ENCODE data around the gene SLC43A1. TPM values are rescaled to one million over a fixed set of nuclear protein-coding genes. Genes with fewer than 3 reads are reported as not detected.

Gene SLC43A1
- total and polyA plus RNA-seq, 3 donors from 2014 or later = 6.5 to 12.3 (median 12.2) TPM

DNA sequence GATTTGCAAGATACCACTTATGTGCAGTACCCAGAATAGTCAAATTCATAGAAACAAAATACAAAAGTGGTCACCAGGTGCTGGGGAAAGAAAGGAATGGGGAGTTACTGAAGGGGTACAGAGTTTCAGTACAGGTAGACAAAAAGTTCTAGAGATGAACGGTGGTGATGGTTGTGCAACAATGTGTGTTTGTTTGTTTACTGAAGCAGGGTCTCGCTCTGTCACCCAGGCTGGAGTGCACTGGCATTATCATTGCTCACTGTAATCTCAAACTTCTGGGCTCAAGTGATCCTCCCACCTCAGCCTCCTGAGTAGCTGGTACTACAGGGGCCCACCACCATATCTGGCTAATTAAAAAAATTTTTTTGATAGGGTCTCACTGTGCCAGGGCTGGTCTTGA lies 39.9 kb upstream of the SLC43A1 start:
- 82 to 87% methylated on average over 2 of the region's 2 CpGs for WGBS, 2 donors
- Histone ChIP-seq H3K27me3 (no peaks in the 10 kb centered on the region), H3K27ac (no peak overlapping the region), H3K36me3 (ENCODE audit: low read depth, missing control alignments) (no peaks in the 10 kb centered on the region), H3K9me3 (no peaks in the 10 kb centered on the region), H3K4me3 (no peak overlapping the region), H3K4me1 (no peaks in the 10 kb centered on the region)
- no peak for DNase-seq
- TF ChIP-seq POLR2A (IDR thresholded peaks at IDR 0.05) = no peak
- TF ChIP-seq, protein P1, sequence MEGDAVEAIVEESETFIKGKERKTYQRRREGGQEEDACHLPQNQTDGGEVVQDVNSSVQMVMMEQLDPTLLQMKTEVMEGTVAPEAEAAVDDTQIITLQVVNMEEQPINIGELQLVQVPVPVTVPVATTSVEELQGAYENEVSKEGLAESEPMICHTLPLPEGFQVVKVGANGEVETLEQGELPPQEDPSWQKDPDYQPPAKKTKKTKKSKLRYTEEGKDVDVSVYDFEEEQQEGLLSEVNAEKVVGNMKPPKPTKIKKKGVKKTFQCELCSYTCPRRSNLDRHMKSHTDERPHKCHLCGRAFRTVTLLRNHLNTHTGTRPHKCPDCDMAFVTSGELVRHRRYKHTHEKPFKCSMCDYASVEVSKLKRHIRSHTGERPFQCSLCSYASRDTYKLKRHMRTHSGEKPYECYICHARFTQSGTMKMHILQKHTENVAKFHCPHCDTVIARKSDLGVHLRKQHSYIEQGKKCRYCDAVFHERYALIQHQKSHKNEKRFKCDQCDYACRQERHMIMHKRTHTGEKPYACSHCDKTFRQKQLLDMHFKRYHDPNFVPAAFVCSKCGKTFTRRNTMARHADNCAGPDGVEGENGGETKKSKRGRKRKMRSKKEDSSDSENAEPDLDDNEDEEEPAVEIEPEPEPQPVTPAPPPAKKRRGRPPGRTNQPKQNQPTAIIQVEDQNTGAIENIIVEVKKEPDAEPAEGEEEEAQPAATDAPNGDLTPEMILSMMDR (IDR thresholded peaks at IDR 0.05) = no peak
- intact Hi-C loops (cut with DNase I; ENCODE audit: low total_unique reads) = no loop called here

DNA sequence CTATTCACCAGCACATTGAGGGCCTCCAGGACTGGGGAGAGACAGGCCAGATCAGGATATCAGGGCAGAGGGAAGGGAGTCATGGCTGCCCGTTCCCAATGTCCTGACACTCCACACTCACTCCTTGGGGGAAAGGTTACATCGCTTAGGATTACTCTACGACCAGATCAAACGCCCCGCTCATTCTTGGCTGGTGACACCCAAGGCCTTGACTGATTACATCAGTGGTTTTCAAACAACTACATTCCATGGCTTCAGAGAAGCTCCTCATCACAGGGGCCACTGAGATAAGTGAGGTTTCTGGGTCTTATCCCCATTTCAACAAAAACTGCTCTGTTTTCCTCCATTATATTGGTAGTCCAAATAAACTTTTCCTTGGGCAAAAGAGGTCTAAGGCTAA lies 37.0 kb upstream of the SLC43A1 start:
- Histone ChIP-seq H3K36me3 (ENCODE audit: low read depth, missing control alignments) (no peaks in the 10 kb centered on the region), H3K9me3 (no peaks in the 10 kb centered on the region), H3K4me3 (no peak overlapping the region), H3K27me3 (no peaks in the 10 kb centered on the region), H3K4me1 (no peaks in the 10 kb centered on the region), H3K27ac (no peak overlapping the region)
- TF ChIP-seq POLR2A (IDR thresholded peaks at IDR 0.05) = no peak
- TF ChIP-seq, protein P1 (IDR thresholded peaks at IDR 0.05) = no peak
- no peak for DNase-seq
- WGBS, 2 donors = 92% methylated on average over 5 of the region's 5 CpGs
- intact Hi-C loops (cut with DNase I; ENCODE audit: low total_unique reads) = no loop called here

DNA sequence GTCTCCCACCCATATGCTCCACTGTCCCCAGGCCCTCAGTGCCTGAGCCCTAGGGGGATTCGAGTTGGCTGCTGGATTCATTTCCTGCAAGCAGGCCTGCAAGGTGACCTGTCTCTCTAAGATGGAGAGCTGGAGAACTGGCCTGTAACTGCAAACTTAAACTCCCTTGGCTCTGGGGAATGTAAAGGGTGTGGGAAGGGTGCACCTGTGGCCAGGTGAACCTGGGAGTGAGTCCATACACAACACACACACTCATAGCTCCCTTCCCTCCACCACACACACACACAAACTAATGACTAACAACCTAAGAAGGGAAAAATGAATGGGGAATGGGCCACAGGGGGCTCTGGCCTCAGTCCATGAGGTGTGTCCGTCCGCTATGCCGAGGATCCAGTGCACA lies 36.4 kb upstream of the SLC43A1 start:
- intact Hi-C loops (cut with DNase I; ENCODE audit: low total_unique reads) = no loop called here
- TF ChIP-seq POLR2A (IDR thresholded peaks at IDR 0.05) = no peak
- TF ChIP-seq, protein P1 (IDR thresholded peaks at IDR 0.05) = no peak
- no peak overlapping the region for H3K27ac ChIP-seq
- H3K4me3 ChIP-seq = no peak overlapping the region
- no peaks in the 10 kb centered on the region for H3K27me3 ChIP-seq
- H3K4me1 ChIP-seq = no peaks in the 10 kb centered on the region
- no peaks in the 10 kb centered on the region for H3K36me3 ChIP-seq (ENCODE audit: low read depth, missing control alignments)
- no peaks in the 10 kb centered on the region for H3K9me3 ChIP-seq
- 86 to 89% methylated on average over 4 of the region's 4 CpGs for WGBS, 2 donors
- no peak for DNase-seq

DNA sequence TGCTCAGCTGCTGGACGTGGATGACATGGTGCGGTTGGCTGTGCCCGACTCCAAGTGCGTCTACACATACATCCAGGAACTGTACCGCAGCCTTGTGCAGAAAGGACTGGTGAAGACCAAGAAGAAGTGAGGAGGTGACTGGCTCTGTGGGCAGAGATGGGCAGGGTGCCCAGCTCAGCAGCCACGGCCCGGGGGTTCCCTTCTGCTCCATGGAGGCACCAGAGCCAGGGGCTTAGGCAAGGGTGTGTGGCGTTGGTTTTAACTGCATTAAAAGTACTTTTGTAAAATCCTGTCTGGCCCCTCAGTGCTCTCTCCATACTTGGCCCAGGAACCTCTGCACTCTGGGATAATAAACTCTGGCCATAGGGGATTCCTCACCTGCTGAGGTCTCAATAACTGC lies 34.5 kb upstream of the SLC43A1 start:
- Histone ChIP-seq H3K4me1 (no peaks in the 10 kb centered on the region), H3K36me3 (ENCODE audit: low read depth, missing control alignments) (no peaks in the 10 kb centered on the region), H3K27ac (no peak overlapping the region), H3K27me3 (no peaks in the 10 kb centered on the region), H3K9me3 (no peaks in the 10 kb centered on the region), H3K4me3 (no peak overlapping the region)
- intact Hi-C loops (cut with DNase I; ENCODE audit: low total_unique reads) = no loop called here
- WGBS, 2 donors = 66 to 89% methylated on average over 7 to 8 of the region's 8 CpGs
- TF ChIP-seq POLR2A (IDR thresholded peaks at IDR 0.05) = no peak
- TF ChIP-seq, protein P1 (IDR thresholded peaks at IDR 0.05) = no peak
- DNase-seq = no peak

DNA sequence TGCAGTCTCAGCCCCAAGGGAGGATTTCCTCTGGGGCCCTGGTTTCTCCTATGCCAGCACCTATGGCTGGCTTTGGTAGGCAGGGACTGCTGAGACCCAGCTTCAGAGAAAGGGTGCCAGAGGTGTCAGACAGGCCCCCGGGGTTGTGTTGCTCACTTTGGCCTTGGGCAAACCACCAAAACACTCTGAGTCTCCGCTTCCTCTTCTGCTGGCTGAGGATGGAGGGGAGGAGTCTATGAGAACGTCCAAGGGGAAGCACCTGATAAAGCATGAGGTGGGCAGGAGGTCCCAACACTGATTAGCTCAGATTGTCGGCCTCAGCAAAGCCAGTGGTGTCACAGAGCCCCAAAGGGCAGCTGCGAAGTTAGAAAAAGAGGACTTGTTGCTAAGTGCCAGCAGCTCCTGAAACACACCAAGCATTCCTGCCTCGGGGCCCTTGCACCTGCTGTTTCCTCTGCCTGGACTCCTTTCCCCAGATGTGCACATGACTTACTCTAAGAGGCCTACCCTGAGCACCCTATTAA lies 32.4 kb upstream of the SLC43A1 start:
- 24 to 44% methylated on average over 5 to 6 of the region's 6 CpGs for WGBS, 2 donors

More for the DNA sequence above, 32.4 kb upstream of the SLC43A1 start:
- no peaks in the 10 kb centered on the region for H3K4me1 ChIP-seq
- intact Hi-C loops (cut with DNase I; ENCODE audit: low total_unique reads) = no loop called here
- H3K27ac ChIP-seq = no peak overlapping the region
- no peak overlapping the region for H3K4me3 ChIP-seq
- no peaks in the 10 kb centered on the region for H3K9me3 ChIP-seq
- no peaks in the 10 kb centered on the region for H3K27me3 ChIP-seq
- TF ChIP-seq, protein P1 (IDR thresholded peaks at IDR 0.05) = no peak
- no peak for TF ChIP-seq POLR2A (IDR thresholded peaks at IDR 0.05)
- DNase-seq = peak; percentile 33
- no peaks in the 10 kb centered on the region for H3K36me3 ChIP-seq (ENCODE audit: low read depth, missing control alignments)
